HUDEP-2 (cell line): ENCODE results near the gene SMC6.

Experiments used
- DNase-seq, 76 experiments: peaks; one replicate each; lab custom pipeline; 2025; ENCODE audit not compliant: unreplicated experiment in 76 of 76; lab: John Stamatoyannopoulos, UW

The SMC6 gene, protein sequence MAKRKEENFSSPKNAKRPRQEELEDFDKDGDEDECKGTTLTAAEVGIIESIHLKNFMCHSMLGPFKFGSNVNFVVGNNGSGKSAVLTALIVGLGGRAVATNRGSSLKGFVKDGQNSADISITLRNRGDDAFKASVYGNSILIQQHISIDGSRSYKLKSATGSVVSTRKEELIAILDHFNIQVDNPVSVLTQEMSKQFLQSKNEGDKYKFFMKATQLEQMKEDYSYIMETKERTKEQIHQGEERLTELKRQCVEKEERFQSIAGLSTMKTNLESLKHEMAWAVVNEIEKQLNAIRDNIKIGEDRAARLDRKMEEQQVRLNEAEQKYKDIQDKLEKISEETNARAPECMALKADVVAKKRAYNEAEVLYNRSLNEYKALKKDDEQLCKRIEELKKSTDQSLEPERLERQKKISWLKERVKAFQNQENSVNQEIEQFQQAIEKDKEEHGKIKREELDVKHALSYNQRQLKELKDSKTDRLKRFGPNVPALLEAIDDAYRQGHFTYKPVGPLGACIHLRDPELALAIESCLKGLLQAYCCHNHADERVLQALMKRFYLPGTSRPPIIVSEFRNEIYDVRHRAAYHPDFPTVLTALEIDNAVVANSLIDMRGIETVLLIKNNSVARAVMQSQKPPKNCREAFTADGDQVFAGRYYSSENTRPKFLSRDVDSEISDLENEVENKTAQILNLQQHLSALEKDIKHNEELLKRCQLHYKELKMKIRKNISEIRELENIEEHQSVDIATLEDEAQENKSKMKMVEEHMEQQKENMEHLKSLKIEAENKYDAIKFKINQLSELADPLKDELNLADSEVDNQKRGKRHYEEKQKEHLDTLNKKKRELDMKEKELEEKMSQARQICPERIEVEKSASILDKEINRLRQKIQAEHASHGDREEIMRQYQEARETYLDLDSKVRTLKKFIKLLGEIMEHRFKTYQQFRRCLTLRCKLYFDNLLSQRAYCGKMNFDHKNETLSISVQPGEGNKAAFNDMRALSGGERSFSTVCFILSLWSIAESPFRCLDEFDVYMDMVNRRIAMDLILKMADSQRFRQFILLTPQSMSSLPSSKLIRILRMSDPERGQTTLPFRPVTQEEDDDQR

DNA sequence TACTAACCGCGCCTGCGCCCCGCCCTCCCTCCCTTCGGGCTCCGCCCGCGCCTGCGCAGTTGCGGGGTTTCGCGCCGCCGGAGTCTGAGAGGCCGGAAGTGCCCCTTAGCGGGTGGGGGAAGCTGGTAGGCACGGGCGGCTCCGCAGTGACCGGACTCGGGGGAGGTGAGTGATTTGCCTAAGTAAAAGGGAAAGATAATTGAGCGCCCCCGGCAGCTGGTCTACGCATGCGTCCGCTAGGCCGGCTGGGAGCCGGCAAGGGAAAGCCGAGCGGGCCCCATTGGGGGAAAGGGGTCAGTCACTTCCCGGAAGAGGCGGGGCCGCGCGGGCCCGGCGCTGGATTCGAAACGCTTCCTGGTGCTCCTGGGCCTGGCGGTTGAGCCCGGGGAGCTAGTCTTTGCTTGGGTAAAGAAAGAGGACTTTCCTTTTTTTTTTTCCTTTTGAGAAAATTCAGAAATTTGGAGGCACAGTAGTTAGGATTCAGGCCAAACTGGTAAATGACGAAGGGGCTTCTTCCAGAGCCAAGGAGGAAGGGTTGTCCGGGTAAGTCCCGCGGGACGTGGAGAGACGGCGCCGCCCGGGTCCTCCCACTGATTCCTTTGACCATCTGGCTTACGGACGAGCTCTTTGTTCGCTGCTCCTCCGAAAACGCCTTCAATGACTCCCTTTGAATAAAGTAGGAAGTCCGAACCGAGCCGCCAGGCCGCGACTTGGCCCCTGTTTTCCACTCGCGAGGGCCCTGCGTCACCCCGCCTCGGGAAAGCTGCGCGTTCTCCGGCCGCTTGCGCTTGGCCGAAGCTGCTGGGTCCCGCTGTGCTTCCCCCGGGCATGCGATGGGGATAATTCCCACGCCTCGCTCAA is at the start of gene SMC6, which contains the start of gene GEN1:
Gene SMC6 (minus strand): TSS at position 8 of the 861 bp plus-strand sequence. CDS start 7,864 bp downstream, outside the sequence.
Gene GEN1 (plus strand): TSS at position 336 of the 861 bp plus-strand sequence. CDS start 5,806 bp downstream, outside the sequence.
- peak; percentile 23 to 97 (median 85) for DNase-seq

DNA sequence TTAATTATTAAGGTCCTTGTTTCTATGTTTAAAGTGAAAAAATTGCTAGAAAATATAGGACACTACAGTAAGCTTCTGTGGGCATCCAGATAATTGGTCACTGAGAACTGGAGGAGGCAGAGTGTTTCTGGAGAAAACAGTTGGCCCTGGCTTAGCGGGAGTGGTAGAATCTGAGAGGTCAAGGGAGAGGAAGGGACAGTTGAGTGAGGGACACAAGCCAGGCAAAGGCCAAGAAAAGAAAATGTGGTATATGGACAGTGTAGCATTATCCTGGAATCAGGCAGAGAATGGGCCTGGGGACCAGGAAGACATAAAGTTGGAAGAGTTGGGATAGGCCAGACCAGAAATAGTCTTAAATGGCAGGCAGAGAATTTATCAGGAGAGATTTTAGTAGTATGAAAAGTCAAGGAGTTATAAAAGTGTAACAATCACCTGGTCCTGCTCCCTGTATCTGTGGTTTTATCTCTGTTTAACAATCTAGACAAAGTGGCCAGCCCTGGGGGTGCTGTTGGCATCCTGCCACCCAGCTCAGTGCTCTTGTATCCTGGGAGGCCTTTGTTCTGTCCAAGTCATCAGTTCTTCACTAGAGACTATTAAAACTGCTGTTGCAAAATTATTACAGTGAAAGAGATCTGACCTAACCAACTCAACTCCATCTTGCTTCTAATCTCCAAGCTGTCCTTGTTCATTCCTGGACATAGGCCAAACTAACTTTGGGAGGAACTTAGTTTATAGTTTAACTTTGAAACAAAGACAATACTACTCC is 47.3 kb upstream of the SMC6 start:
- DNase-seq: no peak

DNA sequence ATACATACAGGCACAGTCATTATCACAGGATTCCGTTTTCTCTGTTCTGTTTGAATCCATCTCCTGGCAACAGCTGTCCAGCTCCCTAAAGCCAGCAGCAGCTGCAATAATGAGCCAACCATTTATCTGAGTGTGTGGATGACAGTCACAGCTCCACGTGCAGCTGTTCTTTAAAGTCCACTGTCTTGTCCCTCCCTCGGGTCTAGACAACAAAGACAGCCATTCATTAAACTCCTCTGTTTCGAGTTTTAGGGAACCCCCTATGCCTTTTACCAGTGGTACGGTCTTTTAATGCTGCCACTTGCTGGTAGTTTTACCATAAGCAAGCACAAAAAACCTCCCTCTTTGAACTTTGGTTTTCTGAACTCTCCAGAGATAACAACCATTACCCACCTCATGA is 46.6 kb upstream of the SMC6 start:
- no peak for DNase-seq

DNA sequence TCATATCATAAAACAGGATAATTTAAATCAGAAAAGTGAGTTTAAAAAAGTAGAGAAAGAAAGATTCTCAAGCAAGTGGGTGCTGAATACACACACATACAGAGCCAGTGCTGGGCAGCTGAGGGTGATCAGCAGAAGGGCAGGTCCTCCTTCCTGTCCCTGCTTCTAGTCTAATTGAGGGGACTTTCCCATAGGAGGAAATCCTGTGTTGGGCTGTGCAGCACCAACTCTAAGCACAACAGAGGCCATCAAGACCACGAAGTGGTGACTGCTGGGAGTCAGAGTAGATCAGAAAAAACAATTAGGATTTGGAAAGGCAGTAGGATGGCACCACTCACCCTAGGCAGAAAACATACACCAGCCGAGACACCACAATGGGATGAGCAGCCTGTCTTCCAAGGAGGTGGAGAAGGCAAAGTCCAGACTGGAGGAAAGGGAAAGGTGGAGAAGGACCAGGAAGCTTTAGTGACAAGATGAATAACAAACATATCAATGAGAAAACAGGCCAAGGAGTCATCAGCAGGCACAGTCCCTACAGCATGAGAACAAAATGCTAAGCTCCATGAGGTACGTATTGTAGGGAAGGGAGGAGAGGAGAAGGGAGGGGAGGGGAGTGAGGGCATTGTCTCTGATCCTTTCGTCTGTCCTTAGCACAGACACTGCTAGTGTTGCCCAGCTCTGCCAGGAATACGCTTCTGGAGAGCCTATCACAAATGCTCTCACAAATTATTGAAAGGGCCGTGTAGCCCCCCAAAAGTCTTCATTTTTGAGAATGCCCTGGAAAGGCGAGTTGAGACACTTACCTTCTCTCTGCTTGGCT is 45.9 kb upstream of the SMC6 start:
- no peak for DNase-seq

DNA sequence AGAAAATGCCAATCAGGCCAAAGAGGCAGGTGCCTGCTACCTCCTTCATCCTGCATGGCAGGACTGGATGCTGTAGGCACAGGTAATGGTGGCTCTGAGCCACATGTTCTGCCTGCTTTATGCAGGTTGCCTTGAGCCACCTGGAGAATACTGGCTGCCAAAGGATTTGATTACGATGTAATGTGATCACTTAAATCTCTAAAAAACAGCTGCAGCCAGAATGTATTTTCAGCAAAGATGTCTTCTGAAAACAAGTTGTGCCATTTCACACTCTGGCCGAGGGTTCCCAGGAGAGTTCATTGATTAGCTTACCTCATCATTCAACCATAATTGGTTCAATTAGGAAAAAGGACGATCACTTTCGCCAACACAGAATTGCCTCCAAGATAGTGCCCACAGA is 44.7 kb upstream of the SMC6 start:
- DNase-seq: no peak

DNA sequence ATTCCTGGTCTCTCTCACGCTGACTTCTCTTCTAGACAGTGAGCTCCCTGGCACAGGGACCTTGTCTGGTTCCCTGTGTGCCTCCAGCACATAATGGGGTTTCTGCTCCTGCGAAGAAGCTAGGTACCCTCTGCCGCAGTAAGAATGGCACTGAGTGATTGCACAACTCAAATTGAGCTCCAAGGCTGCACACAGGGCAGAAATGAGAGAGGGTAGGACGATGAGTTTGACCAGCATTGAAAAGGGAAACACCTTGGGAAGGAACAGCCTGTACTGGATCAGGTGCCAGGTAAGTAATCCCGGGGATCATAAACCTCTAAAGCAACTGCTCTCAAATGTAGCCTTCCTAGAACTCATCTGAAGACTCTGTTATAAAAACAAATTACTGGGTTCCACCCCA is 41.7 kb upstream of the SMC6 start:
- DNase-seq: no peak

DNA sequence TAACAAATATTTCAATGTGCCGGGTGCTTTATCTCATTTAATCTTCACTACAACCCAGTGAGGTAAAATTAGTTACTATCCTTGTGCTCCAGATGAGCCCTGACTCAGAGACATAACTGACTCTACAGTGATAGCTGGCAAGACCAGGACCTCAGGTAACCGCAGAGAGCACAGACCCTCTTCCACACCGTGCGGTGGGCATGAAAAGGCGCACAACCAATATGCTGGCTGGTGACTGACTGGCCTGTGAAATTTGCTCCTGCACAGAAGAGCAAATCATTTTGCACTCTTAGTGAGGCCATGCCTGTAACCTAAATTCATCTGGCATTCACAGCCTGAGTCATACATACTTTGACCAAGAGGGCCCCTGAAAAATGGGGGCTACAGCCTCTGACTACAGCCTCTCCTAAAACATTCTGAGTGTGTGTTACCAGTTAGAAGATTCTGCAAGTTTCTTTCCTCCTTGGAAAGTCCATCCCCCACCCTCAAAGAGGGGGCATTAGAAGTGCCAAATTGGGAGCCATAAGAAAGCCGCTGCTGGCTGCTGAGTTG is 40.3 kb upstream of the SMC6 start:
- no peak for DNase-seq

DNA sequence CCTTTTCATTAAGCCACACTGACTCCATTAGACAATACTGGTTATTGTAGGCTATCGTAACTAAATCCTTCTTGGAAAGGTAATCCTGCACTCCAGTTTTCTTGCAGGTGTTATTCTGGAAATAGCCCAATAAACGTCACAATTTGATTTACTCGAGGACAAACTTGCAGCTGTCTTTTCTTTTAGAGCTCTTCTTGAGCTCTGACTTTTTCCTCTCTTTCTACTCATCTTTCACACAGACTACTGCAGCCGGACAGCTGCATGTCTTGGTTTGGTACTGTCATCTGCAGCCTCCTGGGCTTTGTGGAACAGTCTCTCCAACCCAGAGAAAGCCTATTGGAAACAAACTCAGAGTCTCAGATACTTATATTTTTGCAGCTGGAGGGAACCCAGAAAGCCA is 39.7 kb upstream of the SMC6 start:
- no peak for DNase-seq

DNA sequence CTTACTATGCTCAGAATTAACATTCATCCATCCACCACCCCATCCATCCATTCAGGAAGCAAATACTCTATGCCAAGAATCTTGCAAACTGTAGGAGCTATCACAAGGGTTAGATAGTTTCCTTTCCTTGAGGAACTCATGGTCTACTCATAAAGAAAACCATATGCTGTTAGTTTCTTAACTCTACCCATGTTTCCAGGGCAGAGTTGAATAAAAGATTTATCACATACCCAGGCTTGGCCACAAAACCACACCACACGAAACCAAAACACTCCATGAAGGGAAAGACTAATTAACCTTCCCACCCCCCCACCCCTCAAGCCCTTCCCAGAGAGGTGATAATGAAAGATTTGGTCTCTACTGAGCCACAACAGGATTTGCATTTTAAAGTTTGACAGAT is 38.9 kb upstream of the SMC6 start:
- DNase-seq: no peak

DNA sequence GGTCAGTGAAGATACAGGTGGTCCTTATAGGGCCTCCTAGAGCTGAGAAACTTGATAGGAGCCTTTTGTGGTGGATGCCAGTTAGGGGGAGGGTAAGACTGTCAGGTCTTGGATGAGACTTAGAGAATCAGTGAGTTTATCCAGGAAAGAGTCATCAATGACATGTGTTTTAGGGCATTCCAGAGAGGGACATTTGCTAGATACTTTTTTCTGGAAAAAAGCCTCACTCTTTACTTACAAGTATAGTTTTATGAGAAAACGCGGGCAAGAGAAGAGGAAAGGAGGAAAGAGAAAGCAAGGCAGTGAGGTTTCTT is 38.2 kb upstream of the SMC6 start:
- no peak for DNase-seq

DNA sequence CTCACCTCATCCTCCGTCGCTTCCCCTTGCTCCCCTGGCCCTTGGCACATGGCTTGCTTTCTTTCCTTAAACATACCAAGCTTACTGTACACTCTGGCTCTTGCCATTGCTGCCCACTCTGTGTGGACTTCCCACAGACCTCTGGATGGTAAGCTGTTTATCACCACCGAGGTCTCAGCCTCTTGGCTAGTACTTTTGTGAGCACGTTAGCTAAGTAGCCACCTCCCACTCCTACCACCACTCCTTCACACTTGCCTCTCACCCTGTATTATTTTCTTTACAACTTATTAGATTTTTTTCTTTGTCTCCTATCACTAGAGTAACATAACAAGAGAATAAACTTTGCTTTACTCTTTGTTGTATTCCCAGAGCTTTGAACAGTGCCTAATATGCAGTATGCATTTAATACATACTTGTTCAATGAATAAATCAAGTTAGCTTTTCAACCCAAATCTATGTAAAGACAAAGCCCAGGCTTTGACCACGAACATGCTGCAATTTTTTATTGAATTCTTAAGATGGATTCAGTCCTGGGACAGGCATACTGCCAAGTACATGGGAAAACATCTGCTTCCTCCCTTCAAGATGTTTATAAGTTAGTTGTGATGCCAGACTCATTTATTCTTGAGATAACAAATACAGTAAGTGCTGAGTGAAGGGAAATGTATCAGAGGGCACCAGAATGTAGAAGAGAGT is 37.7 kb upstream of the SMC6 start:
- peak in 1 of 76 experiments; percentile 13 for DNase-seq

DNA sequence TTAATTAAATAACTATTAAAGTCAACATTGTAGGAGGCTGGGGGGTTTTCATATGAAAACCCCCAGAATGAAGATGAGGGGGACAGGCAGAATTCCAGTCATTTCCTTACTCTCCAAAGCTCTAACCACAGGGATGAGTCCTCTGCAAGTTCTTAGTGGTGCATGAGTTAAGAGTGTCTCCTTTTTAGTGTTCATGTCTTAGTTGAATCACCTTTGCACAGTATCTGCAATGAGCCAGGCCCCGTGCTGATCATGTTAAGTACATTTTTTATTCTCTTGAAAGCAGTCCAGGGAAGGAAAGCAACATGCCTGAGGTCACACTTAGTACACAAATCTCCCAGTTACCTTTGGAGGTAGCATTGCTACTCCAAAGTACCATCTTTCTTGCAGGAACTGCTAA is 36.9 kb upstream of the SMC6 start:
- no peak for DNase-seq

DNA sequence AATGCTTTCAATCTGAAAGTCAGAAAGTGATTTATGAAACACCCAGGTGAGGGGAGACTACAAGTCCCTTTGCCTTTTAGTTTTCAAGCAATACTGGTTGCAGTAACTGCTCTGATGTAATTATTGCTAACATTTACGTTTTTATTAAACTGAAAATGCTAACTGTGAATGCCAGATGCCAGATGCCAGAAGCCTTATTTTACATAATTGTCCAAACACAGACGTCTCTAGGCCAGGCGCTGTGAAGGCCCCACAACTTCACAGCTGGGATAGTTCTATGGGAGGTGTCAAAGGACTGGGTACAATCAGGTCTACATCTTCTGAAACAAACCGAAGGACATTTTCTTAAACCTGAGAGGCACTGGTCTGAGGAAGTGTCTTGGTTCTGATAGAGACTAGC is 35.2 kb upstream of the SMC6 start:
- DNase-seq: no peak

DNA sequence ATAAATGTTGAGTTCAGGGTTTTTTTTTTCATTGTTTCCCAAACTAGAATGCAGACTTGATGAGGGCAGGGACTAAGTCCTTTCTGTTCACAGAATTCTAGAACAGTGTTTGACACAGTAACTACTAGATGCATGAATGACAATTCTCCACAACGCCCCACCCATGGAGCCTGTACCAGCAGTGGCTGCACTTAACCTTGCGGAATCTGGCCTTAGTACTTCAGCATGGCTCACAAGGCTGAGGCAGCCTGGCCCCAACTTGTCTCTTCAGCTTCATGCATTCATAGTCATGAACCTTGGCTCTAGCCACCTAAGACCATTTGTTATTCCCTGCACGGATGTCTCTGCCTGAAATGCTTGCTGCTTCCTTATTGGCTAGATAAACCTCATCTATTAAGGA is 33.1 kb upstream of the SMC6 start:
- no peak for DNase-seq

DNA sequence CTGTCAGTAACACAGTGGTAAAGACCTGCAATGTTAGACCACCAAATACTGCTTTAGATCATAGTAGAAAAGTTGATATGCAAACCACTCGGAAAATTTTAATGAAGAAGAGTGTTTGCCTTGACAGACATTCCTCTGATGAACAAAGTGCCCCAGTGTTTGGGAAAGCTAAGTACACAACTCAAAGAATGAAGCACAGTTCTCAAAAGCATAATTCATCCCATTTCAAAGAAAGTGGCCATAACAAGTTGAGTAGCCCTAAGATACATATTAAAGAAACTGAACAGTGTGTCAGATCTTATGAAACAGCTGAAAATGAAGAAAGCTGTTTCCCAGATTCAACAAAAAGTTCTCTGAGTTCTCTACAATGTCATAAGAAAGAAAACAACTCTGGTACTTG is 27.9 kb upstream of the SMC6 start:
- DNase-seq: no peak

DNA sequence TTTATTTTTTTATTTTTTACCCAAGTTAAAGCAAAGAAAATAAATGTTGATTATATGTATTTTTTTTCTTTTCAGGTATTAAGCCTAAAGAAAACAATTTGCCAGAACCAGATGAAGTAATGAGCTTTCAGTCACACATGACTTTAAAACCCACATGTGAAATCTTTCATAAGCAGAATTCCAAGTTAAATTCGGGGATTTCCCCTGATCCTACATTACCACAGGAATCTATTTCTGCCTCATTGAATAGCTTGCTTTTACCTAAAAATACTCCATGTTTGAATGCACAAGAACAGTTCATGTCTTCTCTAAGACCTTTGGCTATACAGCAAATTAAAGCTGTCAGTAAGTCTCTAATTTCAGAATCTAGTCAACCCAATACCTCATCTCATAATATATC is 26.9 kb upstream of the SMC6 start:
- DNase-seq: no peak

DNA sequence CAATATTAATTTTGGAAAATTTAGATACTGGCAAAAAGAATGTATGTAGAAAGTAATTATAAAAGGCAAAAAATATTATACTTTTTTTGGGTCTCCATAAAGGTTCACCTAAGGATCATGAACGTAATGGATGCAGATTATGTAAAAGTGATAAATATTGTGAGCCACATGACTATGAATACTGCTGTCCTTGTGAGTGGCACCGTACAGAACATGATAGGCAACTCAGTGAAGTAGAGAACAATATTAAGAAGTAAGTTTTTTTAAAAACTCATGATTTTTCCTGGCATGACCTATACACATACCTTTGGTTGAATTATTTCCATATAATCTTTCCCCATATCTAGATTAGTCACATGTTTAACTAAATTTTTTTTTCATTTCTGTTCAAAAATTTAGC is 18.9 kb upstream of the SMC6 start:
- no peak for DNase-seq

DNA sequence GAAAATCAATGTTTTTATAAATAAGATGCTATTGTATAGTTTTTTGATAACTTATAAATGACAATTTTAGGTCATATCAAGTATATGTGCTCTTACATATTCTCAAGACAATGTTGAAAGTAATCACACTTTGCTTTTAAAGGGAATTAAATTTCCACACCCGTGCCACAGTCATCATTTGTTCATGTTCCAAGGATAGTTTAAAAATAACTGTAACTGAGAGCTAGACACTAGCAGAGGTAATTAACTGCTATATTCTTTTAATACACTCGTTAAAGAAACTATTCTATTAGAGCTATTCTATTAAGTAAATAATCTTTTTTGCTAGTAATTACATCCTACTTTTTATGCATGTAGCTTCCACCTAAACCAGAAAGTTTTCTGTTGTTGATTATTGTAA is 18.3 kb upstream of the SMC6 start:
- no peak for DNase-seq
